Right atrium auricular region (tissue), 2 donors: ENCODE data around the gene PDE4D. TPM values are rescaled to one million over a fixed set of nuclear protein-coding genes. Genes with fewer than 3 reads are reported as not detected.

Experiments
- DNase-seq: peaks from one replicate; pipeline ENCODE4 v3.0.0-alpha.2; 2019; ENCODE audit warnings: low spot score
- H3K27ac ChIP-seq, 2 donors: fragments of 200-600 bp; sonication (generic); 1 replicate in 1 of 2; 2 replicates in 1 of 2; pipeline ENCODE4 v1.5.1; 2016 to 2019
- H3K27me3 ChIP-seq, 2 donors: fragments of 200-600 bp; sonication (generic); one replicate each; pipeline versions ENCODE4 v1.5.1 to v1.6.0; 2017 to 2019
- H3K36me3 ChIP-seq: fragments of 200-600 bp; sonication (generic); one replicate; pipeline ENCODE4 v1.5.1; 2016
- H3K4me1 ChIP-seq, 2 donors: fragments of 200-600 bp; sonication (generic); one replicate each; pipeline versions ENCODE4 v1.5.1 to v1.6.0; 2017 to 2019
- H3K4me3 ChIP-seq, 2 donors: fragments of 200-600 bp; sonication (generic); 1 replicate in 1 of 2; 2 replicates in 1 of 2; pipeline ENCODE4 v1.5.1; 2017 to 2019; ENCODE audit warnings: mild to moderate bottlenecking in 1 of 2, moderate library complexity in 1 of 2
- H3K9me3 ChIP-seq, 2 donors: fragments of 200-600 bp; sonication (generic); one replicate each; pipeline ENCODE4 v1.5.1; 2019
- total RNA-seq, 2 donors: library from RNA; depleted of rRNA; stranded (reverse); fragments of >200 nt; gene quantifications; one replicate each; pipeline ENCODE4 v1.1.0, GENCODE V29; 2016
- TF ChIP-seq, protein P1 (sequence below), 2 donors: fragments of 200-600 bp; sonication (generic); IDR thresholded peaks; one replicate each; pipeline ENCODE4 v1.5.1; 2019; ENCODE audit warnings: antibody characterized with exemption in 2 of 2

The PDE4D gene
- total RNA-seq, 2 donors from 2014 or later = 43.3 to 44.0 TPM

DNA sequence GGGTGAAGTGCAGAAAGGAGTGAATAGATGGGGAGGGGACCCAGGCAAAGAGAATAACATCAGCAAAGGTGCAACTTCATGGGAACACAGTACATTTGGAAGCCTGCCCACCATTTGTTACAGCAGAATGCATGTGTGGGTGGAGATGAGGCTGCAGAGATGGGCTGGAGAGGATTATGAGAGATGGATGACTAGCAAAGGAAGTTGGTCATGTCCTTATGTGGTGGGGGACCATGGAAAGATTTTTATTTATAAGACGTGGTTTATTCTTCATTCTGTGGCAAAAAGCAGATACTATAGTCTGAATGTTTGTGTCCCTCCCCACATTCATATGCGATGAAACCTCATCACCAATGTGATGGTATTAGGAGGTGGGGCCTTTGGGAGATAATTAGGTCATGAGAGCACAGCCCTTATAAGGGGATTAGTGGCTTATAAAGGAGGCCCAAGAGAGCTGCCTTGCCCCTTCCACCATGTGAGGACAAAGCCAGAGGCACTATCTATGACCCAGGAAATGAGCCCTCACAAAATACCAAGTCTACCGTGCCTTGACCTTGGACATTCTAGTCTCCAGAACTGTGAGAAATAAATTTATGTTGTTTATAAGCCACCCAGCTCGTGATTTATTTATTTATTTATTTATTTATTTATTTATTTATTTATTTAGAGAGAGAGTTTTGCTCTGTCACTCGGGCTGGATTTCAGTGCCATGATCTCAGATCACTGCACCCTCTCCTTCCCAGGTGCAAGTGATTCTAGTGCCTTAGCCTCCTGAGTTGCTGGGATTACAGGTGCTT, 827.0 kb downstream of the PDE4D start:
- DNase-seq = no peak
- H3K27me3 ChIP-seq = no peaks in the 10 kb centered on the region
- no peaks in the 10 kb centered on the region for H3K36me3 ChIP-seq
- H3K27ac ChIP-seq = no peak overlapping the region
- H3K4me1 ChIP-seq = peaks cover 0 to 9% of the 10 kb centered on the region in 2 donors
- no peak overlapping the region for H3K4me3 ChIP-seq
- H3K9me3 ChIP-seq = no peaks in the 10 kb centered on the region
- TF ChIP-seq, protein P1, sequence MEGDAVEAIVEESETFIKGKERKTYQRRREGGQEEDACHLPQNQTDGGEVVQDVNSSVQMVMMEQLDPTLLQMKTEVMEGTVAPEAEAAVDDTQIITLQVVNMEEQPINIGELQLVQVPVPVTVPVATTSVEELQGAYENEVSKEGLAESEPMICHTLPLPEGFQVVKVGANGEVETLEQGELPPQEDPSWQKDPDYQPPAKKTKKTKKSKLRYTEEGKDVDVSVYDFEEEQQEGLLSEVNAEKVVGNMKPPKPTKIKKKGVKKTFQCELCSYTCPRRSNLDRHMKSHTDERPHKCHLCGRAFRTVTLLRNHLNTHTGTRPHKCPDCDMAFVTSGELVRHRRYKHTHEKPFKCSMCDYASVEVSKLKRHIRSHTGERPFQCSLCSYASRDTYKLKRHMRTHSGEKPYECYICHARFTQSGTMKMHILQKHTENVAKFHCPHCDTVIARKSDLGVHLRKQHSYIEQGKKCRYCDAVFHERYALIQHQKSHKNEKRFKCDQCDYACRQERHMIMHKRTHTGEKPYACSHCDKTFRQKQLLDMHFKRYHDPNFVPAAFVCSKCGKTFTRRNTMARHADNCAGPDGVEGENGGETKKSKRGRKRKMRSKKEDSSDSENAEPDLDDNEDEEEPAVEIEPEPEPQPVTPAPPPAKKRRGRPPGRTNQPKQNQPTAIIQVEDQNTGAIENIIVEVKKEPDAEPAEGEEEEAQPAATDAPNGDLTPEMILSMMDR (IDR thresholded peaks at IDR 0.05) = no peak

DNA sequence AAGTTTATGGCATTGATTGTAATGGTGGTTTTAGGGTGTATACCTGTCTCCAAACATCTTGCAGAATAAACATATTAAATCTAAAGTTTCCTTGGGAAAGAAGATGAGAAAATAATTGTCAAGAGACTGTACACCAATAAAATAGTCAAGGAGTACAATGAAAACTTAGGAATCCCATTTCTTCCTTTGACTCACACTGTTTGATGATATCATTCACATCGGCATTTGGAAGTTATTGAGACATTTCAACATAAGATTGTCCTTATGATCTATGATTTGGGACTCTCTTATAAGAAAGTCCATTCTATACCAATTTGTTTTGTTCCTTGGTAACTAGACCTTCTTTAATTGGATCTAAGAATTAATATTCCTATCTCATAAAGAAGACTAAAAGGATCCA, 828.0 kb downstream of the PDE4D start:
- H3K9me3 ChIP-seq = no peaks in the 10 kb centered on the region
- DNase-seq = no peak
- peaks cover 0 to 9% of the 10 kb centered on the region in 2 donors for H3K4me1 ChIP-seq
- H3K4me3 ChIP-seq = no peak overlapping the region
- H3K27me3 ChIP-seq = no peaks in the 10 kb centered on the region
- no peaks in the 10 kb centered on the region for H3K36me3 ChIP-seq
- TF ChIP-seq, protein P1 (IDR thresholded peaks at IDR 0.05) = no peak
- no peak overlapping the region for H3K27ac ChIP-seq

DNA sequence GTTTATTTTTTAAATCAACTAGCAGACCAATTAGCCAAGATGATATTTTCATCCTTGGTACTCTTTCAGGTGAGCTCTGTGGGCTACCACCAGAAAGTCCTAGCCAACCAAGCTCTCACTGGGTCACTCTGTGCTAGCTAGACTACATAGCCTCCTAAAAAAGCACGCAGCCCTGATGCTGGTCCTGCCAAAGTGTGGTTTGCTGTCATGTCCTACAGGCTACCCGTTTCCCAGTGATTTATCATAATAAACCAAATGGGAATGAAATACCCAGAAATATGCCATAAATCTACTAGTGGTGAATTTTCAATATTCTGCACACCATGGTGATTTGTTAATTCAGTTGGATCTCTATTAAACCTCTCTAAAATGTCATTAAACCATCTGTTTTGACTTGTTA, 829.2 kb downstream of the PDE4D start:
- TF ChIP-seq, protein P1 (IDR thresholded peaks at IDR 0.05) = no peak
- no peaks in the 10 kb centered on the region for H3K36me3 ChIP-seq
- no peaks in the 10 kb centered on the region for H3K9me3 ChIP-seq
- H3K4me3 ChIP-seq = no peak overlapping the region
- peaks cover 0 to 3% of the 10 kb centered on the region in 2 donors for H3K4me1 ChIP-seq
- no peaks in the 10 kb centered on the region for H3K27me3 ChIP-seq
- H3K27ac ChIP-seq = no peak overlapping the region
- no peak for DNase-seq

DNA sequence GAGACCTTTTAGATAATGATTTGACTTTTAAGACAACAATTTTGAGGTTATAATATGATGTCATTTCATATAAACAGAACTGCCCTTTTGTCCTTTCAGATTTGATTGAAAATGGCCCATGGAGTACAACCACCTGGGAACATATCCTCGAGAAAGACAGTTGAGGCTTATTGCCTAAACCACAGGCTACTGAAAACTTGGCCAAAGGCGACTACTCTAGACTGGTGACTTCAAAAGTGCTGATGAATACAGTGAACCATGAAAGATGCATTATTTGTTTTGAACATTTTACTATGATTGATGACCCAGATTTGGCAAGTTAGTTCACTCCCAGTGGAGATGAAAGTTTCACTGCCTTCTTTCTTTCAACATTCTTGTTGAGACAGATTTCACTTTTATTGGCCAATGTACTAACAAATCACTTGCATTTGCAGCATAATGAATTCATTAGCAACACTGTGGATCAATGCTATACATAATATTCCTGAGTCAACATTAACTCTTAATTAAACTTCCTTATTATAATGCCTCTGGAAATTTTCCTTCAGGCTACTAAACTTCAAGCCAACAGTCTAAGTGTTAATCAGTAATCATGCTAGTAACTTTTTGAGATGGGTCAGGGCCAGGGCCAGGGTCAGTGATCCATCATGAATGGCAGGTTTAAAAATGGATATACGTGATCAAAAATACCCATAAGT, 830.4 kb downstream of the PDE4D start:
- DNase-seq = no peak
- Histone ChIP-seq H3K27me3 (no peaks in the 10 kb centered on the region), H3K4me3 (no peak overlapping the region), H3K4me1 (no peaks in the 10 kb centered on the region), H3K27ac (no peak overlapping the region), H3K36me3 (no peaks in the 10 kb centered on the region), H3K9me3 (no peaks in the 10 kb centered on the region)
- TF ChIP-seq, protein P1 (IDR thresholded peaks at IDR 0.05) = no peak

DNA sequence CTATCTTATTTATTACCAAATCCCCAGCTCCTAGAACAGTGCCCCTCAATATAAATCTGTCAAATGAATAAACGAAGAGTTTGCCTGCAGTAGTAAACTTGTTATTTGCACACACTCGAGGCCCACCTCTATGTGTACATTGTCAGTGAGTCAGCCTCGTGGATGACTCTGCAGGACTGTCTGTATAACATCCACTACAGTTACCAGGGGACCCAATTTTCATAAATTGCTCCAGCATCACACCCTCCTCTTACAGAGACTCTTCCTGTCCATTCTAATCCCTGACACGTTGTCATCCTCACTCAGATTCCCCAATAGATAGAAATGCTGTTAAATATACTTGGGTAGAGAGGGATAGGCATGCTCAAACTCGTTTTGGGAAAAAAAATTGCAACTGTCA, 832.1 kb downstream of the PDE4D start:
- no peaks in the 10 kb centered on the region for H3K9me3 ChIP-seq
- no peaks in the 10 kb centered on the region for H3K36me3 ChIP-seq
- no peaks in the 10 kb centered on the region for H3K27me3 ChIP-seq
- TF ChIP-seq, protein P1 (IDR thresholded peaks at IDR 0.05) = no peak
- DNase-seq = no peak
- no peak overlapping the region for H3K4me3 ChIP-seq
- no peaks in the 10 kb centered on the region for H3K4me1 ChIP-seq
- no peak overlapping the region for H3K27ac ChIP-seq
